WERI-Rb-1 (cell line): ENCODE results near the gene GALNT1.

Experiments
- DNase-seq: peaks from one replicate; pipeline ENCODE4 v3.0.0-alpha.2; 2020
- H3K27ac ChIP-seq: fragments of 250-450 bp; sonication (Bioruptor Pico); 2 replicates; pipeline ENCODE4 v1.5.1; 2020; ENCODE audit warnings: mild to moderate bottlenecking, moderate library complexity
- H3K27me3 ChIP-seq: fragments of 250-450 bp; sonication (Bioruptor Pico); 2 replicates; pipeline ENCODE4 v1.5.1; 2021; ENCODE audit warnings: mild to moderate bottlenecking, low read depth, moderate library complexity; ENCODE audit not compliant: insufficient read depth, severe bottlenecking
- H3K36me3 ChIP-seq: fragments of 250-450 bp; sonication (Bioruptor Pico); 2 replicates; pipeline ENCODE4 v1.5.1; 2020; ENCODE audit warnings: mild to moderate bottlenecking, moderate library complexity
- H3K4me3 ChIP-seq: 2 replicates; pipeline ENCODE4 v1.5.1; 2011; ENCODE audit warnings: low read depth, mild to moderate bottlenecking, control low read depth, low read length
- H3K9me3 ChIP-seq: fragments of 250-450 bp; sonication (Bioruptor Pico); 2 replicates; pipeline ENCODE4 v1.5.1; 2021; ENCODE audit warnings: mild to moderate bottlenecking, moderate library complexity; ENCODE audit not compliant: severe bottlenecking
- TF ChIP-seq, protein P1 (sequence below): IDR thresholded peaks from 2 replicates; pipeline ENCODE4 v1.5.1; 2011; ENCODE audit warnings: low read depth, mild to moderate bottlenecking, control low read depth, inconsistent platforms, low read length

The GALNT1 gene

DNA sequence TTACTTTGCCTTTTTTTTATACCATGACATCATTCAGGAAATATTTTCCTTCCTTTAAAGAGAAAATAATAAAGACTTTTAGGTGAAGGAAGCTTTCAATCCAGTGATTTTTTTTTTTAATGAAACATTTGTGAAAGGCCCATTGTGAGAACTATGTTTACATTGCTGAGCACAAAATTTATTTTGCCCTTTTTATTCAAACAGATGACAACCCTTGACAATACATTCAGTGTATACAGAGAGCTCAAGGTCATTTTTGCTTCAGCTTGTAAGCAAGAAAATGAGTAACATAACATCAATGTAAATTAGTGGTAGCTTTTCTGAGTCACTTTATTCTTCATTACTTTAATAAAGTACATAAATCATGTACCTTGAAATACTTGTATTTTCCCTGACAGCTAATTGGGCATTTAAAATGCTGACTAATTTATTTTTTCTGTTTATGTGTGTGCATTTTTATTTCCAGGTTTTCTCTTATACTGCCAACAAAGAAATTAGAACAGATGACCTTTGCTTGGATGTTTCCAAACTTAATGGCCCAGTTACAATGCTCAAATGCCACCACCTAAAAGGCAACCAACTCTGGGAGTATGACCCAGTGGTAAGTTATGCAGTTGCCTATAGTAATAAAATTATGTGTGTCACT, 121.6 kb downstream of the GALNT1 start:
- H3K36me3 ChIP-seq: no peaks in the 10 kb centered on the region
- no peak for DNase-seq
- H3K4me3 ChIP-seq: no peak overlapping the region
- no peaks in the 10 kb centered on the region for H3K27me3 ChIP-seq
- H3K27ac ChIP-seq: no peak overlapping the region
- TF ChIP-seq, protein P1, sequence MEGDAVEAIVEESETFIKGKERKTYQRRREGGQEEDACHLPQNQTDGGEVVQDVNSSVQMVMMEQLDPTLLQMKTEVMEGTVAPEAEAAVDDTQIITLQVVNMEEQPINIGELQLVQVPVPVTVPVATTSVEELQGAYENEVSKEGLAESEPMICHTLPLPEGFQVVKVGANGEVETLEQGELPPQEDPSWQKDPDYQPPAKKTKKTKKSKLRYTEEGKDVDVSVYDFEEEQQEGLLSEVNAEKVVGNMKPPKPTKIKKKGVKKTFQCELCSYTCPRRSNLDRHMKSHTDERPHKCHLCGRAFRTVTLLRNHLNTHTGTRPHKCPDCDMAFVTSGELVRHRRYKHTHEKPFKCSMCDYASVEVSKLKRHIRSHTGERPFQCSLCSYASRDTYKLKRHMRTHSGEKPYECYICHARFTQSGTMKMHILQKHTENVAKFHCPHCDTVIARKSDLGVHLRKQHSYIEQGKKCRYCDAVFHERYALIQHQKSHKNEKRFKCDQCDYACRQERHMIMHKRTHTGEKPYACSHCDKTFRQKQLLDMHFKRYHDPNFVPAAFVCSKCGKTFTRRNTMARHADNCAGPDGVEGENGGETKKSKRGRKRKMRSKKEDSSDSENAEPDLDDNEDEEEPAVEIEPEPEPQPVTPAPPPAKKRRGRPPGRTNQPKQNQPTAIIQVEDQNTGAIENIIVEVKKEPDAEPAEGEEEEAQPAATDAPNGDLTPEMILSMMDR: no peak
- no peaks in the 10 kb centered on the region for H3K9me3 ChIP-seq

- Histone ChIP-seq H3K36me3 (no peaks in the 10 kb centered on the region; the same call in 1 of the 2 replicates), H3K4me3 (no peak overlapping the region), H3K27me3 (no peaks in the 10 kb centered on the region), H3K27ac (no peak overlapping the region), H3K9me3 (no peaks in the 10 kb centered on the region)
- DNase-seq: no peak
- TF ChIP-seq, protein P1: no peak
Observed at GRCh38 chr18:35705988-35706387, 124.4 kb downstream of the GALNT1 start.

GRCh38 chr18:35707247-35707646, 125.7 kb downstream of the GALNT1 start:
- H3K4me3 ChIP-seq: no peak overlapping the region
- no peaks in the 10 kb centered on the region for H3K9me3 ChIP-seq
- DNase-seq: no peak
- TF ChIP-seq, protein P1: no peak
- H3K27ac ChIP-seq: no peak overlapping the region
- no peaks in the 10 kb centered on the region for H3K27me3 ChIP-seq
- H3K36me3 ChIP-seq: no peaks in the 10 kb centered on the region; the same call in 1 of the 2 replicates

- Histone ChIP-seq H3K27me3 (no peaks in the 10 kb centered on the region), H3K4me3 (no peak overlapping the region), H3K36me3 (no peaks in the 10 kb centered on the region; the same call in 1 of the 2 replicates), H3K9me3 (no peaks in the 10 kb centered on the region), H3K27ac (no peak overlapping the region)
- no peak for DNase-seq
- TF ChIP-seq, protein P1: no peak
Observed at GRCh38 chr18:35707674-35708073, 126.1 kb downstream of the GALNT1 start.

DNA sequence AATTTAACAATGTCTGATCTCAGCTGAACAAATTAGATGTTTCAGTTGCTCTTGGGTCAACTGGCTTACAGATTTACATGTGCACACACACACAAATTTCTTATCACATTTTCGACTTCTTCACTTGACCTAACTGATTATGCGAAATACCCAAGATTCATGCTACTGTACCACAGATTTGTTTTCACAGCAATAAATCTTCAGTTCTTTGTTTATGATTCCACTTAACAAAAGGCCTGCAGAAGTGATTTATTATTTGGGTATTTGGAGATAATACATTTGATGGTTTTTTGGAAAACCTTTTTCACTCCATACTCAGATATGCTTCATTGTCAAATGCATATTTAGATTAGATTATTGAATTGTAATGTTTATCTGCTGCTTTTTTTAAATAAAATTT, 129.0 kb downstream of the GALNT1 start:
- Histone ChIP-seq H3K36me3 (no peaks in the 10 kb centered on the region; the same call in 1 of the 2 replicates), H3K9me3 (no peaks in the 10 kb centered on the region), H3K4me3 (no peak overlapping the region), H3K27me3 (no peaks in the 10 kb centered on the region), H3K27ac (no peak overlapping the region)
- DNase-seq: no peak
- TF ChIP-seq, protein P1: no peak

DNA sequence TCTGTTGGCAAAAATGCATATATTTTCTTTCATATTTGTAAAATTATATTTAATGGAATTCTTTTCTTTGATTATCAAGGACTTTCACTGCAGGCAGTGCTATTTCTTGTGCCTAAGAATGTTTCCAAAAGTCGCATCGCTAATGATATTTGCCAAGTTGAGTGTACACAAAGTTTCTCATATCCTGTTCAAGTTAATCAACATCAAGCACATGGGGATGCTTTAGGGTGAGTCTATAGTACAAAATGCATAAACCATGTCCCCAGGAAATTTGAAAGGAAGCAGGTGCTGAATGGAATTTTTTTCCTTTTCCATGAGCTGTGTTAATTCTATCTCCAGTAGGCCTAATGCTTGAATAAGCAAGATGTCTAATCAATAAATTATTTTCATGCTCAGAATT, 129.7 kb downstream of the GALNT1 start:
- DNase-seq: no peak
- H3K27ac ChIP-seq: no peak overlapping the region
- H3K4me3 ChIP-seq: no peak overlapping the region
- no peaks in the 10 kb centered on the region; the same call in 1 of the 2 replicates for H3K36me3 ChIP-seq
- TF ChIP-seq, protein P1: no peak
- no peaks in the 10 kb centered on the region for H3K9me3 ChIP-seq
- no peaks in the 10 kb centered on the region for H3K27me3 ChIP-seq
